K562 (cell line): ENCODE measurements around the gene AK2. TPM values are rescaled to one million over a fixed set of nuclear protein-coding genes. Genes with fewer than 3 reads are reported as not detected.
A peak's percentile ranks its signal among the peaks of the same experiment; 100 is the strongest.

Source experiments
- ATAC-seq: fragments of 200-7000 bp; cut with Tn5 transposase; 3 replicates; pipeline ENCODE4 v1.9.1; 2020; ENCODE audit warnings: moderate library complexity
- BruUV-seq: library from RNA; stranded (reverse); fragments of 400-500 nt; replicated peaks from 2 replicates; lab custom pipeline; 2021; lab: Mats Ljungman, UMichigan
- CTCF ChIA-PET: fragments of 300-600 bp; formaldehyde crosslinking; extraction: SDS; loops from one replicate; lab custom pipeline; 2021; ENCODE audit warnings: low intra/inter-chr PET ratio; lab: Yijun Ruan, JAX
- POLR2A ChIA-PET: fragments of 300-600, 350-650 bp; sonication (Branson Sonifier 250); formaldehyde crosslinking; extraction: SDS; loops from one replicate; lab custom pipeline; 2021; ENCODE audit warnings: antibody characterized with exemption, inconsistent platforms; lab: Yijun Ruan, JAX
- DNase-seq, 4 experiments: peaks; one replicate each; pipeline versions ENCODE4 v3.0.0 to v3.0.0-alpha.2; 2011 to 2018; ENCODE audit warnings: low spot score in 3 of 4, mixed read lengths in 3 of 4; ENCODE audit errors: extremely low read depth in 1 of 4
- FAIRE-seq: peaks from 2 replicates; lab custom pipeline; 2011; peaks lifted over from hg19 to GRCh38; lab: Jason Lieb, UNC
- H2AFZ ChIP-seq: 2 replicates; pipeline ENCODE4 v1.6.0; 2011; ENCODE audit warnings: low read depth, low read length, control low read depth, inconsistent platforms
- H3K27ac ChIP-seq: fragments of 200-600 bp; 3 replicates; pipeline ENCODE4 v1.8.0; 2011; ENCODE audit warnings: low read depth, mild to moderate bottlenecking, control low read depth, inconsistent platforms, low read length, moderate library complexity, mixed read lengths; ENCODE audit errors: extremely low read depth
- H3K27me3 ChIP-seq, 2 experiments: fragments of 300-600 bp in 1 of 2; 2 replicates in 1 of 2; 3 replicates in 1 of 2; pipeline versions ENCODE4 v1.6.0 to v1.8.0; 2011; ENCODE audit warnings: inconsistent platforms in 2 of 2, low read length in 2 of 2, mild to moderate bottlenecking in 1 of 2, mixed read lengths in 1 of 2, moderate library complexity in 1 of 2; ENCODE audit not compliant: control insufficient read depth in 2 of 2, insufficient read depth in 2 of 2
- H3K36me3 ChIP-seq: fragments of 300-600 bp; 3 replicates; pipeline ENCODE4 v1.8.0; 2011; ENCODE audit warnings: mild to moderate bottlenecking, low read length, inconsistent platforms; ENCODE audit not compliant: control insufficient read depth, insufficient read depth
- H3K4me1 ChIP-seq, 2 experiments: fragments of 200-600 bp in 1 of 2; replicated peaks in 1 of 2; 2 replicates in 1 of 2; 3 replicates in 1 of 2; pipeline versions ENCODE4 v1.5.1 to v1.8.0; 2011; ENCODE audit warnings: inconsistent platforms in 2 of 2, low read length in 2 of 2, mild to moderate bottlenecking in 1 of 2, mixed read lengths in 1 of 2, moderate library complexity in 1 of 2; ENCODE audit not compliant: control insufficient read depth in 2 of 2, insufficient read depth in 2 of 2
- H3K4me2 ChIP-seq: 2 replicates; pipeline ENCODE4 v1.6.1; 2011; ENCODE audit warnings: low read length, control low read depth, inconsistent platforms, mixed read lengths; ENCODE audit not compliant: insufficient read depth
- H3K4me3 ChIP-seq: fragments of 200-600 bp; sonication (generic), shearing (Covaris generic); 2 replicates; pipeline ENCODE4 v1.5.1; 2016; ENCODE audit warnings: control low read depth, inconsistent platforms
- H3K79me2 ChIP-seq: fragments of 200-600 bp; 3 replicates; pipeline ENCODE4 v1.8.0; 2011; ENCODE audit warnings: low read length, inconsistent platforms; ENCODE audit not compliant: control insufficient read depth, insufficient read depth
- H3K9ac ChIP-seq, 2 experiments: 2 replicates each; pipeline versions ENCODE4 v1.6.0 to v1.6.1; 2011; ENCODE audit warnings: low read depth in 2 of 2, low read length in 2 of 2, control low read depth in 1 of 2, inconsistent platforms in 1 of 2, mild to moderate bottlenecking in 1 of 2, mixed read lengths in 1 of 2; ENCODE audit not compliant: insufficient read depth in 1 of 2
- H3K9me1 ChIP-seq: one replicate; pipeline ENCODE4 v1.6.0; 2011; ENCODE audit warnings: inconsistent platforms, mild to moderate bottlenecking, low read length, moderate library complexity; ENCODE audit not compliant: control insufficient read depth, insufficient read depth
- H3K9me3 ChIP-seq: replicated peaks from 2 replicates; pipeline ENCODE4 v1.5.1; 2011; ENCODE audit warnings: low read depth, low read length, inconsistent platforms; ENCODE audit not compliant: control insufficient read depth, insufficient read depth
- H4K20me1 ChIP-seq: replicated peaks from 2 replicates; pipeline ENCODE4 v1.6.1; 2011; ENCODE audit warnings: low read length, inconsistent platforms, mixed read lengths; ENCODE audit not compliant: control insufficient read depth, insufficient read depth
- E2F5 ChIP-seq: sonication (generic); formaldehyde crosslinking; IDR thresholded peaks from 2 replicates; pipeline ENCODE4 v1.8.0; 2022; ENCODE audit warnings: mild to moderate bottlenecking, missing genetic modification reagents
- ZNF318 ChIP-seq, 2 experiments: fragments of 450-650 bp; IDR thresholded peaks; 2 replicates each; pipeline ENCODE4 v1.6.1; 2016; ENCODE audit warnings: mild to moderate bottlenecking in 2 of 2, borderline replicate concordance in 1 of 2, low read depth in 1 of 2, moderate library complexity in 1 of 2
- ZZZ3 ChIP-seq: fragments of 450-650 bp; IDR thresholded peaks from 2 replicates; pipeline ENCODE4 v1.6.1; 2016; ENCODE audit warnings: antibody characterized with exemption, mild to moderate bottlenecking, moderate library complexity
- in situ Hi-C: fragments of 300-500 bp; cut with MboI; formaldehyde crosslinking; loops from 4 replicates; pipeline ENCODE4 v1.15.0; 2018; ENCODE audit warnings: inconsistent platforms, mixed read lengths
- intact Hi-C: fragments of 100-400 bp; cut with micrococcal nuclease; formaldehyde crosslinking; loops from 2 replicates; pipeline ENCODE4 v1.14.2; 2022
- polyA plus RNA-seq, 8 experiments: library from polyadenylated mRNA; depleted of rRNA in 4 of 8; stranded (reverse) in 5 of 8; unstranded in 3 of 8; fragments of >200 nt; fragmentation: Nextera tagmentation in 2 of 8; fragmentation: Illumina TruSeq in 1 of 8; extraction: Ambion mirVana in 2 of 8; extraction: Trizol in 1 of 8; gene quantifications; 2 replicates each; pipeline versions ENCODE4 v1.2.1 to v1.2.3, GENCODE V29; 2011 to 2014; ENCODE audit warnings: inconsistent platforms in 1 of 8, missing spikeins in 1 of 8
- total RNA-seq, 7 experiments: library from RNA; depleted of rRNA in 6 of 7; stranded (reverse); fragments of >200 nt in 6 of 7; fragmentation: Illumina TruSeq in 2 of 7; extraction: Trizol in 2 of 7; gene quantifications; 2 replicates each; pipeline versions ENCODE4 v1.2.1 to v1.2.3, GENCODE V29; 2011 to 2021; ENCODE audit warnings: low replicate concordance in 1 of 7

Gene AK2
- total and polyA plus RNA-seq, 9 of the 15 experiments (the other 6 are each of a cell fraction or from before 2014, with no cell fraction given), result 105 to 1,050 (median 509) TPM

DNA sequence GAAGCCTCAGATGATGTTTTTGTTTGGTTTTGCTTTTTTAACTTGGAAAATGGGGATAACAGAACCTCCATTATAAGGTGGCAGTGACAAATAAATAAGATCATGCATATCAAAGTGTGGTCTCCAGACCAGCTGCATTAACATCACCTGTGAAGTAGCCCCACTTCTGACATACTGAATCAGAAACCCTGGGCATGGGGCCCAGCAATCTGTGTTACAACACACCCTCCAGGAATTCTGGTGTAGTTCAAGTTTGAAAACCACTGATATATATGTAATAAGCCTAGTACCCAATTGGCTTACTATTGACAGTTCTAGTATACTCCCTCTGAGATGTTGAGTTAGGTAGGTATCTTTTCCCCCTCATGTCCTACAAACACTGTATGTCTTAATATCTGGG, 48.0 kb downstream of the AK2 start:
- ChIA-PET CTCF (no interaction called here), POLR2A (interaction anchor here (1.2 kb wide), 1 partner anchor 24 kb away, joined by 6 read pairs; the partner anchor contains the start of gene RNF19B)
- H3K79me2 ChIP-seq, result no peaks in the 10 kb centered on the region
- FAIRE-seq (no peak), DNase-seq (no peak), ATAC-seq (no peak)
- no peak overlapping the region; a peak in 1 of 4 replicates for H3K9ac ChIP-seq
- no peak overlapping the region; the same call in 1 of the 2 replicates for H3K4me2 ChIP-seq
- intact Hi-C loops, result loop anchor here (1.0 kb wide), 1 partner anchor 24 kb away; the partner anchor contains the start of gene RNF19B
- no peaks in the 10 kb centered on the region for H3K27me3 ChIP-seq
- no peaks in the 10 kb centered on the region for H3K9me3 ChIP-seq
- no peaks in the 10 kb centered on the region for H3K9me1 ChIP-seq
- TF ChIP-seq ZNF318 (IDR thresholded peaks at IDR 0.05; ENCODE audit: borderline replicate concordance in 1 of 2, low read depth in 1 of 2) (0 out of 4 replicates have a peak, but pooled peaks of 1 of the 2 experiments have one; percentile 23), ZZZ3 (no peak), E2F5 (CRISPR knock-in tag) (no peak)
- in situ Hi-C loops, result no loop called here
- peak overlapping the region; percentile 51; the same call in 2 of the 3 replicates for H3K27ac ChIP-seq
- H4K20me1 ChIP-seq, result no peaks in the 10 kb centered on the region; the same call in 1 of the 2 replicates
- H3K4me3 ChIP-seq, result no peak overlapping the region
- H3K4me1 ChIP-seq, result peaks cover 15 to 22% of the 10 kb centered on the region in 2 experiments
- H3K36me3 ChIP-seq, result no peaks in the 10 kb centered on the region
- BruUV-seq, result no TSS peak
- H2AFZ ChIP-seq, result no peak overlapping the region
